ENCODE results near the gene LDAH.

The LDAH gene

GRCh38 chr2:20667151-20667530, 155.8 kb downstream of the LDAH start:
- no peak overlapping the region for H2AFZ ChIP-seq (ENCODE audit: low read depth, low read length)
- no peak overlapping the region for H3K4me2 ChIP-seq (ENCODE audit: insufficient read depth, low read length)
- no peak overlapping the region for H3K4me3 ChIP-seq (ENCODE audit: low read depth in 1 of 2, low read length in 2 of 2)
- H3K27ac ChIP-seq (ENCODE audit: low read length): no peak overlapping the region
- no peak for ATAC-seq (ENCODE audit: insufficient read depth, low read depth)
- H3K9ac ChIP-seq (ENCODE audit: low read depth, low read length): no peak overlapping the region
- no peaks in the 10 kb centered on the region for H3K9me3 ChIP-seq (ENCODE audit: insufficient read depth, low read length, severe bottlenecking)
- H3K27me3 ChIP-seq (ENCODE audit: insufficient read depth, low read length, poor library complexity): no peaks in the 10 kb centered on the region
- DNase-seq: no peak
- H3K4me1 ChIP-seq (ENCODE audit: insufficient read depth, low read length): no peaks in the 10 kb centered on the region
- no peaks in the 10 kb centered on the region for H3K79me2 ChIP-seq (ENCODE audit: insufficient read depth, low read length)
- TF ChIP-seq, protein P1, sequence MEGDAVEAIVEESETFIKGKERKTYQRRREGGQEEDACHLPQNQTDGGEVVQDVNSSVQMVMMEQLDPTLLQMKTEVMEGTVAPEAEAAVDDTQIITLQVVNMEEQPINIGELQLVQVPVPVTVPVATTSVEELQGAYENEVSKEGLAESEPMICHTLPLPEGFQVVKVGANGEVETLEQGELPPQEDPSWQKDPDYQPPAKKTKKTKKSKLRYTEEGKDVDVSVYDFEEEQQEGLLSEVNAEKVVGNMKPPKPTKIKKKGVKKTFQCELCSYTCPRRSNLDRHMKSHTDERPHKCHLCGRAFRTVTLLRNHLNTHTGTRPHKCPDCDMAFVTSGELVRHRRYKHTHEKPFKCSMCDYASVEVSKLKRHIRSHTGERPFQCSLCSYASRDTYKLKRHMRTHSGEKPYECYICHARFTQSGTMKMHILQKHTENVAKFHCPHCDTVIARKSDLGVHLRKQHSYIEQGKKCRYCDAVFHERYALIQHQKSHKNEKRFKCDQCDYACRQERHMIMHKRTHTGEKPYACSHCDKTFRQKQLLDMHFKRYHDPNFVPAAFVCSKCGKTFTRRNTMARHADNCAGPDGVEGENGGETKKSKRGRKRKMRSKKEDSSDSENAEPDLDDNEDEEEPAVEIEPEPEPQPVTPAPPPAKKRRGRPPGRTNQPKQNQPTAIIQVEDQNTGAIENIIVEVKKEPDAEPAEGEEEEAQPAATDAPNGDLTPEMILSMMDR (IDR thresholded peaks at IDR 0.05; ENCODE audit: borderline replicate concordance, extremely low read depth, low read length, poor library complexity, severe bottlenecking): no peak
- TF ChIP-seq EZH2 (IDR thresholded peaks at IDR 0.05; ENCODE audit: borderline replicate concordance, low read depth, low read length, severe bottlenecking): no peak
- H4K20me1 ChIP-seq (ENCODE audit: insufficient read depth, low read length): no peaks in the 10 kb centered on the region
- H3K36me3 ChIP-seq (ENCODE audit: insufficient read depth, low read length): no peaks in the 10 kb centered on the region

DNA sequence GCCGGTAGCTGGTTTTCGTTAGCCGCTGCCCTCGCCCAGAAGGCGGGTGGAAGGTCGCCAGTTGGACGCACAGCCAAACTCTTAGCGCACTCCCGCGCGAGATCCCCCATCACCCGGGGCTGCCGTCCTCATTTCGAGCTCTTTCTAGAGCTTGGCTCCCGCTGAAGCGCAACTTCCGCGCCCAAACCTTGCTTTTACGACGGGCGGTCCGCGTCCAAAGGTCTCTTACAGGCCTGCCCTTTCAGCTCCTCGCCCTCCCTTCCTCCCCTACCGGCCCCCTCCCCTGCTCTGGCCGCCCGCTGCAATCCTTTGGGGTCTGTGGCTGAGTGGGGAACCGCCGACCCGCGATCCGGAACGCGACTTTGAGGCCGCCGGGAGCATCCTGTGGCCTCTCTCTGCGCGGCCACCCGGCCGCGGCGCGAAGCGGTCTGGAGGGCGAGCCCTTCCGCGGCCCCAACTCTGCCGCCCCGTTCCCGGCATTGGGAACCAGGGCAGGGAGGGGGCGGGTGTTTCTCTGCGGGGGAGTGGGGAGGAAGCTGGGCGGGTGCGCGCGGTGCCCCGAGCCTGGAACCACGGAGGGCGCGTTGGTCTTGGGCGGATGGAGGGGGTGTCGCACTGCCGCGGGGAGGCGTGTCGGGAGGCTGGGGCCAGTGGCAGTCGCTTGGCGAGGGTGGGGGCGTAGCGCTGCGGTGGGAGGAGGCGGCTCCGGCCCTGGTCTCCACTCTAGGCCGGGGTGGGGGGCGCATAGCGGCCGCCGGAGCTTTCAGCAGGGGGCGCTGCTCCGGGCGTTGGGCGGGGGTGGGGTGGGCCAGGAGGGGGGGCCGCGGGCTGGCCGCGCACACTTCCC, 156.4 kb downstream of the LDAH start, which contains the start of gene GDF7:
GDF7 (plus strand) TSS at position 841 of the 847 bp plus-strand sequence. CDS start 96 bp downstream, outside the sequence.
- Histone ChIP-seq H3K36me3 (ENCODE audit: insufficient read depth, low read length) (no peaks in the 10 kb centered on the region), H3K4me2 (ENCODE audit: insufficient read depth, low read length) (no peak within 1 kb of the TSS), H3K27ac (ENCODE audit: low read length) (no peak within 1 kb of the TSS), H3K79me2 (ENCODE audit: insufficient read depth, low read length) (no peaks in the 10 kb centered on the region), H3K9ac (ENCODE audit: low read depth, low read length) (no peak within 1 kb of the TSS), H3K4me3 (ENCODE audit: low read depth in 1 of 2, low read length in 2 of 2) (no peak within 1 kb of the TSS), H3K27me3 (ENCODE audit: insufficient read depth, low read length, poor library complexity) (no peaks in the 10 kb centered on the region), H2AFZ (ENCODE audit: low read depth, low read length) (no peak within 1 kb of the TSS), H4K20me1 (ENCODE audit: insufficient read depth, low read length) (no peaks in the 10 kb centered on the region), H3K9me3 (ENCODE audit: insufficient read depth, low read length, severe bottlenecking) (no peaks in the 10 kb centered on the region), H3K4me1 (ENCODE audit: insufficient read depth, low read length) (no peaks in the 10 kb centered on the region)
- ATAC-seq (ENCODE audit: insufficient read depth, low read depth) (no peak), DNase-seq (no peak)
- TF ChIP-seq EZH2 (IDR thresholded peaks at IDR 0.05; ENCODE audit: borderline replicate concordance, low read depth, low read length, severe bottlenecking): no peak
- TF ChIP-seq, protein P1 (IDR thresholded peaks at IDR 0.05; ENCODE audit: borderline replicate concordance, extremely low read depth, low read length, poor library complexity, severe bottlenecking): no peak

DNA sequence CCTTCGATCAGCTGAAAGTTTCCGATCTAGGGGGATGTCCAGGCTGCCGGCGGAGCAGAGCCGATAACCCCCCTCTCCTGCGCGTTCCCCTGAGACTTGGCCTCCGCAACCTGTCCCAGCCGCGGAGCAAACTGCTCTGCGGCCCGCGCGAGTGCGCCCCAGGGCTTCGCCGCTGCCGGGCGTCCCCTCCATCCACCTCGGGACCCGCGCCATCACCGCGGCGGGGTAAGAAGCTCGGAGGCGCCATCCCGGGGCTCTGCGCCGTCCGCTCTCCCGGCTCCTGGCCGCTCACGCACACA, 156.9 kb downstream of the LDAH start:
- Histone ChIP-seq H3K9me3 (ENCODE audit: insufficient read depth, low read length, severe bottlenecking) (no peaks in the 10 kb centered on the region), H3K4me2 (ENCODE audit: insufficient read depth, low read length) (no peak overlapping the region), H3K4me3 (ENCODE audit: low read depth in 1 of 2, low read length in 2 of 2) (no peak overlapping the region), H3K36me3 (ENCODE audit: insufficient read depth, low read length) (no peaks in the 10 kb centered on the region), H3K9ac (ENCODE audit: low read depth, low read length) (no peak overlapping the region), H3K4me1 (ENCODE audit: insufficient read depth, low read length) (no peaks in the 10 kb centered on the region), H3K27me3 (ENCODE audit: insufficient read depth, low read length, poor library complexity) (no peaks in the 10 kb centered on the region), H3K79me2 (ENCODE audit: insufficient read depth, low read length) (no peaks in the 10 kb centered on the region), H3K27ac (ENCODE audit: low read length) (no peak overlapping the region), H4K20me1 (ENCODE audit: insufficient read depth, low read length) (no peaks in the 10 kb centered on the region), H2AFZ (ENCODE audit: low read depth, low read length) (no peak overlapping the region)
- TF ChIP-seq EZH2 (IDR thresholded peaks at IDR 0.05; ENCODE audit: borderline replicate concordance, low read depth, low read length, severe bottlenecking): no peak
- TF ChIP-seq, protein P1 (IDR thresholded peaks at IDR 0.05; ENCODE audit: borderline replicate concordance, extremely low read depth, low read length, poor library complexity, severe bottlenecking): no peak
- no peak for DNase-seq
- ATAC-seq (ENCODE audit: insufficient read depth, low read depth): no peak

All from DND-41 (cell line).